Activated CD4-positive, alpha-beta T cell treated with anti-CD3 and anti-CD28 coated beads, Interleukin-2, amount 10 ng/mL, durations not matched to agents 24 days and 14 days (primary cell): ENCODE measurements around the gene CYP26A1. TPM values are rescaled to one million over a fixed set of nuclear protein-coding genes. Genes with fewer than 3 reads are reported as not detected.

ENCODE experiments used
- DNase-seq: peaks from one replicate; pipeline ENCODE4 v3.0.0; 2022
- H3K27ac Mint-ChIP-seq: one replicate; pipeline ENCODE4 v1.8.0; 2022; ENCODE audit warnings: mild to moderate bottlenecking, mixed read lengths
- H3K27me3 Mint-ChIP-seq: one replicate; pipeline ENCODE4 v1.8.0; 2022; ENCODE audit warnings: mixed read lengths
- H3K36me3 Mint-ChIP-seq: one replicate; pipeline ENCODE4 v1.8.0; 2022; ENCODE audit warnings: low read depth, mild to moderate bottlenecking, mixed read lengths
- H3K4me1 Mint-ChIP-seq: one replicate; pipeline ENCODE4 v1.8.0; 2021; ENCODE audit warnings: mixed read lengths
- H3K4me3 Mint-ChIP-seq: one replicate; pipeline ENCODE4 v1.8.0; 2022; ENCODE audit warnings: mild to moderate bottlenecking, moderate library complexity, mixed read lengths
- H3K9me3 Mint-ChIP-seq: one replicate; pipeline ENCODE4 v1.8.0; 2021; ENCODE audit warnings: mixed read lengths
- intact Hi-C: fragments of 100-400 bp; cut with micrococcal nuclease; formaldehyde crosslinking; loops from one replicate; pipeline ENCODE4 v1.15.1; 2023
- total RNA-seq: library from RNA; stranded (reverse); gene quantifications from 2 replicates; pipeline ENCODE4 v1.2.3, GENCODE V29; 2022

The CYP26A1 gene
- total RNA-seq, 1 donor from 2014 or later: not detected

DNA sequence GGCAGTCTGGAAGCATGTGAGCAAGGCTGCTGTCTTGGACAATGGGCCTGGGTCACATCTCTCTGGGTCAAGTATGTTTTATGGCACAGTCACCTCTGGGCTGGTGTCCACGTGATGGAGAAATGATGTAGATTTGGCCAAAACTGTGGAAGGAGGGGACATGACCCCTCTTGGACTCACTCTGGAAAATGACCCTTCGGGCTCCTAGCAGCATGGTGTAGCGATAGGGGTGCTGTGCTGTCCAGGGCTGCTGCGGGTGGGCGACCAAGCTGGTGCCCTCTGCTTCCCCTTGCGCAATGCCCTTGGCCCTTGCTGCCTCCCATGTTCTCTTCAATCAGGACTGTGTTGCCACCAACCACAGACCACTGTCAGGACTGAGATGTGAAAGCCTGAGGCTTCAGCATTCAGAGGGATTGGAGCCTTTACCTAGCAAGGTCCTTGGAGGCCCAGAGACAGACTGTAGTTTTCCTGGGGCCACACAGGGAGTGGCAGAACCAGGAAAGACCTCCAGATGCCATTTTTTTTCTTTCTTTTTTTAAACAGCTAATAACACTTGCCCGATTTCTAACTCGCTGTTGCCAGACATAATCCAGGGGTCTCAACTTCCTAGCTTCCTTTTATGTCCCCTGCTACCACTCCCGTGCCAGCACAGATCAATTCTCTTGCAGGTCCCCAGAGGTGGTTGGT is 6.1 kb downstream of the CYP26A1 start:
- Mint-ChIP-seq H3K4me1 (peaks cover 10% of the 10 kb centered on the region), H3K9me3 (no peaks in the 10 kb centered on the region), H3K27me3 (peaks cover 47% of the 10 kb centered on the region), H3K36me3 (no peaks in the 10 kb centered on the region), H3K27ac (no peak overlapping the region), H3K4me3 (no peak overlapping the region)
- intact Hi-C loops: loop anchor here (2.0 to 10.0 kb wide), 3 partner anchors 207 to 405 kb away; partner anchors contain the start of gene MYOF
- peak; percentile 51 for DNase-seq

GRCh38 chr10:93080350-93081046 is 6.8 kb downstream of the CYP26A1 start:
- no peak overlapping the region for H3K4me3 Mint-ChIP-seq
- H3K4me1 Mint-ChIP-seq: peaks cover 7% of the 10 kb centered on the region
- intact Hi-C loops: loop anchor here (2.0 to 10.0 kb wide), 3 partner anchors 207 to 404 kb away; partner anchors contain the start of gene MYOF
- no peaks in the 10 kb centered on the region for H3K9me3 Mint-ChIP-seq
- H3K27me3 Mint-ChIP-seq: peaks cover 41% of the 10 kb centered on the region
- DNase-seq: peak; percentile 83
- H3K36me3 Mint-ChIP-seq: no peaks in the 10 kb centered on the region
- no peak overlapping the region for H3K27ac Mint-ChIP-seq

GRCh38 chr10:93081318-93081717 is 7.6 kb downstream of the CYP26A1 start:
- peaks cover 2% of the 10 kb centered on the region for H3K4me1 Mint-ChIP-seq
- intact Hi-C loops: loop anchor here (2.0 to 10.0 kb wide), 3 partner anchors 206 to 403 kb away; partner anchors contain the start of gene MYOF
- H3K36me3 Mint-ChIP-seq: no peaks in the 10 kb centered on the region
- no peak overlapping the region for H3K27ac Mint-ChIP-seq
- DNase-seq: peak; percentile 45
- H3K9me3 Mint-ChIP-seq: no peaks in the 10 kb centered on the region
- H3K4me3 Mint-ChIP-seq: no peak overlapping the region
- peaks cover 36% of the 10 kb centered on the region for H3K27me3 Mint-ChIP-seq

DNA sequence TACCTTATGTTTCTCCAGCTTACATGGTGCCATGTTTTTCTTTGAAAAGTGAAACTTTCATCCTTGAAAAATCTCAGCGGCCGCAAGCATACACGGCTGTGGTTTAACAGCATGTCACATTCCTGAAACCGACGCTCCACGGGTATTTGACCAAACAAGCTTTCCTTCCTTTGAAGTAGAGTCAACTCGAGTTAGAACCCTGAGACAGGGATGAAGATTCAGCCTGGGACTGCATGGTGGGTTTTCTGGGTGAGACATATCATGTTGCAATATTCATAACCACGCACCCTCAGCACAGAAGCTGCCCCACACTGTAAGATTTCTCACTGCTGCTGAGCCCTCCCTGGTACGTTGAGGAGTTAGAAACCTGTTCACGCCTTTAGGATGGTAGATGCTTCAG is 8.1 kb downstream of the CYP26A1 start:
- intact Hi-C loops: loop anchor here (2.0 to 10.0 kb wide), 3 partner anchors 205 to 403 kb away; partner anchors contain the start of gene MYOF
- Mint-ChIP-seq H3K36me3 (no peaks in the 10 kb centered on the region), H3K4me3 (no peak overlapping the region), H3K27me3 (peaks cover 31% of the 10 kb centered on the region), H3K27ac (no peak overlapping the region), H3K4me1 (peaks cover 2% of the 10 kb centered on the region), H3K9me3 (no peaks in the 10 kb centered on the region)
- DNase-seq: no peak

- no peak overlapping the region for H3K27ac Mint-ChIP-seq
- no peak overlapping the region for H3K4me3 Mint-ChIP-seq
- no peaks in the 10 kb centered on the region for H3K9me3 Mint-ChIP-seq
- no peak for DNase-seq
- peaks cover 24% of the 10 kb centered on the region for H3K27me3 Mint-ChIP-seq
- peaks cover 2% of the 10 kb centered on the region for H3K4me1 Mint-ChIP-seq
- H3K36me3 Mint-ChIP-seq: no peaks in the 10 kb centered on the region
- intact Hi-C loops: loop anchor here (5.0 to 10.0 kb wide), 2 partner anchors 203 to 401 kb away; partner anchors contain the start of gene MYOF
Observed at GRCh38 chr10:93083743-93084539, 10.2 kb downstream of the CYP26A1 start.

DNA sequence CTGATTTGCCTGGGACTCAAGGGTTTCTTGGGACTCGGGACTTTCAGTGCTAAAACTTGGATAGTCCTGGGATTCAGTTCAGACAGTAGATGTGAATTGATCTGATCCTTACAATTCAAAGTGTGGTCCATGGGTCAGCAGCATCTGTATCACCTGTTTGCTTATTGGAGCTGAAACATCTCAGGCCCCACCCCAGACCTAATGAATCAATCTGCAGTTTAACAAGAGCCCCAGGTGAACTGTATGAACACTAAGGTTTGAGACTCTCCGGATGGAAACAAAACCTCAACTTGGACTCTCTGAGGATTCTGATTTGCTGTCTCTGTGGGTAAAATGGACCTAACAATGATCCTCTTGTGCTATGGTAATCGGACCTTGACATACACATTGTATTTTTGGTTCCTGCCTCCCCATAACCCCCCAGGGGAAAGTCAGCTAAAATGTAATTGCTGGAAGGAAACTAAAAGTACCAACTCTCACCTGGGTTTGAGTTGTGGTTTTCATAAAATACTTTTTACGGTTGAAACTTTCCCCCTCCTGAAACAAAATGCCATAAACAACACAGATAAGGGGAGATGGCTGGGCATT is 11.7 kb downstream of the CYP26A1 start:
- Mint-ChIP-seq H3K27me3 (peaks cover 17% of the 10 kb centered on the region), H3K27ac (no peak overlapping the region), H3K9me3 (no peaks in the 10 kb centered on the region), H3K4me1 (no peaks in the 10 kb centered on the region), H3K4me3 (no peak overlapping the region), H3K36me3 (no peaks in the 10 kb centered on the region)
- intact Hi-C loops: loop anchor here (10.0 kb wide), 1 partner anchor 399 kb away; the partner anchor contains the start of gene MYOF
- no peak for DNase-seq

DNA sequence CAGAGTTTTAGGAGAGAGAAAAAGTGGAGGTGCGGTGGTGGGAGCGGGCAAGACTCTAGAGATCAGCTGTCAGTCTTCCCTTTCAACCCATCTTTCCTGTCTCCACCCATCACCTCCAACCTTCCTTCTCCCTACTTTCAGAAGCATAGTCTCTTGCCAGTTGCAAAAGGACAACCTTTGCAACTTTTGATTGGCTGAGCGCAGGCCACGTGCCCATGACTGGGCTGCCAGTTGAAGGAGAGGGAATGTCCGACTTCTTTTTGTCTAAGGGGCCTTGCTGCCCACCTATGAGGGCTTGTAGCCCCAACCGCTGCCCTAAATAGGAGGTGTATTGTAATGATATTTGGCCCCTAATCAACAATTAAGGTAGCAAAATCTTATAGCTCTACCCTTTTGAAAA is 12.6 kb downstream of the CYP26A1 start:
- Mint-ChIP-seq H3K9me3 (no peaks in the 10 kb centered on the region), H3K36me3 (no peaks in the 10 kb centered on the region), H3K4me3 (no peak overlapping the region), H3K4me1 (no peaks in the 10 kb centered on the region), H3K27ac (no peak overlapping the region), H3K27me3 (peaks cover 15% of the 10 kb centered on the region)
- intact Hi-C loops: loop anchor here (10.0 kb wide), 1 partner anchor 399 kb away; the partner anchor contains the start of gene MYOF
- DNase-seq: no peak

DNA sequence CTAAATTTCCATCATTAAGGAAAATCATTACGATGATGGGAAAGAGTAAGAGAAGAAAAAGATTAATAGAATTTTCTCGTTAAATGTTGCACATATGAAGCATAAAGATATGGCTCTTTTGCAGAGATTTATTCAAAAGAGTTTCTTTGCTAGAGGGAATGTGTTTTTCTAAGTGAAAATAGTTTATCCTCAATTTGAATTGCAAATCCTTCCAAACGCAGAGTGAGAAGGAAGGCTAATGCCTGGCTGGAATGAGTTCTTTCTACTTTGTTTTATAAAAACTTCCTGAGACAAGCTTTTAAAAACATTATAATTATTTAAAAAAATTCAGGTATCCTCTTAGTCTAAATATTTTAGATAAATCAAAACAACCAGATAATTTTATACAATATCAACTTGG is 14.2 kb downstream of the CYP26A1 start:
- Mint-ChIP-seq H3K9me3 (no peaks in the 10 kb centered on the region), H3K4me1 (no peaks in the 10 kb centered on the region), H3K36me3 (no peaks in the 10 kb centered on the region), H3K4me3 (no peak overlapping the region), H3K27ac (no peak overlapping the region), H3K27me3 (peaks cover 14% of the 10 kb centered on the region)
- no peak for DNase-seq
- intact Hi-C loops: loop anchor here (10.0 kb wide), 1 partner anchor 397 kb away; the partner anchor contains the start of gene MYOF

- Mint-ChIP-seq H3K27ac (no peak overlapping the region), H3K27me3 (peaks cover 14% of the 10 kb centered on the region), H3K9me3 (no peaks in the 10 kb centered on the region), H3K36me3 (no peaks in the 10 kb centered on the region), H3K4me1 (no peaks in the 10 kb centered on the region), H3K4me3 (no peak overlapping the region)
- intact Hi-C loops: loop anchor here (10.0 kb wide), 1 partner anchor 396 kb away; the partner anchor contains the start of gene MYOF
- no peak for DNase-seq
Observed at GRCh38 chr10:93088466-93088865, 14.8 kb downstream of the CYP26A1 start.

DNA sequence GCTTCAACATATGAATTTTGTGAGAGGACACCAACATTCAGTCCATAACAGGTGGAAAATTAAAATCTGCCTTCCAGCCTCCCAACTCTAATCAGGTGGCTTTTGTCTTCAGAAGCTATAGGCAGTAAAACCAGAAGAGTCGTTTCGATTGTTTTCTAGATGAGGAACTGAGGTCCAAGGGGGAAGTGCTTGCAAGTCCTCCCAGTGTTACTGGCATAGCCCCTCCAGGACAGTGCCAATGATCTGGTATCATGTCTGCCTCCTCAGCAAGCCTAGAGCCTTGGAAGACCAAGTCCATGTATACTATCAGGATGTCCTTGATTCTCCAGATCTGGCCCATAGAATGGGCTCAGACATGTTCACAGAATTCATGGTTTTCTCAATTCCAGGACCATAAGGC is 16.9 kb downstream of the CYP26A1 start:
- H3K4me3 Mint-ChIP-seq: no peak overlapping the region
- H3K4me1 Mint-ChIP-seq: no peaks in the 10 kb centered on the region
- intact Hi-C loops: no loop called here
- no peaks in the 10 kb centered on the region for H3K36me3 Mint-ChIP-seq
- no peak for DNase-seq
- H3K27me3 Mint-ChIP-seq: peaks cover 8% of the 10 kb centered on the region
- H3K9me3 Mint-ChIP-seq: no peaks in the 10 kb centered on the region
- H3K27ac Mint-ChIP-seq: no peak overlapping the region

DNA sequence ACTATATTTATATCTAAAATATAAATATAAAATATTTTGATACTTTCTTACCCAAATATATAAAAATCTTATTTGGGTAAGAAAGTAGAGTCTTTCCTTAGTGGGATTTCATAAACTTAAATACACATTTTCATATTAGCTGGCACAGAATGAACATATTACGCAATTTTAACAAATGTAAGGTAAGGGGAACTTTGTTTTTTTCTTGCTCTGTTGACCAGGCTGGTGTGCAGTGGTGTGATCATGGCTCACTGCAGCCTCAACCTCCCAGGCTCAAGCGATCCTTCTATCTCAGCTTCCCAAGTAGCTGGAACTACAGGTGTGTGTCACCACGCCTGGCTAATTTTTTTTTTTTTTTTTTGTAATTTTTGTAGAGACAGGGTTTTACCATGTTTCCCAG is 18.3 kb downstream of the CYP26A1 start:
- H3K27me3 Mint-ChIP-seq: peaks cover 8% of the 10 kb centered on the region
- H3K4me3 Mint-ChIP-seq: no peak overlapping the region
- intact Hi-C loops: no loop called here
- no peak overlapping the region for H3K27ac Mint-ChIP-seq
- H3K4me1 Mint-ChIP-seq: no peaks in the 10 kb centered on the region
- H3K9me3 Mint-ChIP-seq: no peaks in the 10 kb centered on the region
- DNase-seq: no peak
- H3K36me3 Mint-ChIP-seq: no peaks in the 10 kb centered on the region

- Mint-ChIP-seq H3K27me3 (peaks cover 9% of the 10 kb centered on the region), H3K9me3 (no peaks in the 10 kb centered on the region), H3K4me3 (no peak overlapping the region), H3K27ac (no peak overlapping the region), H3K36me3 (no peaks in the 10 kb centered on the region), H3K4me1 (no peaks in the 10 kb centered on the region)
- no peak for DNase-seq
- intact Hi-C loops: no loop called here
Observed at GRCh38 chr10:93095225-93095624, 21.5 kb downstream of the CYP26A1 start.

- Mint-ChIP-seq H3K27ac (no peak overlapping the region), H3K36me3 (no peaks in the 10 kb centered on the region), H3K4me1 (no peaks in the 10 kb centered on the region), H3K4me3 (no peak overlapping the region), H3K27me3 (peaks cover 12% of the 10 kb centered on the region), H3K9me3 (no peaks in the 10 kb centered on the region)
- intact Hi-C loops: no loop called here
- DNase-seq: no peak
Observed at GRCh38 chr10:93096901-93097300, 23.2 kb downstream of the CYP26A1 start.
